Measurements from ENCODE around the gene CELSR2. TPM values are rescaled to one million over a fixed set of nuclear protein-coding genes. Genes with fewer than 3 reads are reported as not detected.

Gene CELSR2
- total RNA-seq, 1 donor: 0.36 TPM

GRCh38 chr1:109290137-109290536, 40.8 kb downstream of the CELSR2 start:
- DNase-seq (ENCODE audit: low read depth): no peak
- no peak overlapping the region for H3K4me3 ChIP-seq (ENCODE audit: low read depth, low read length)
- TF ChIP-seq CTCF (IDR thresholded peaks at IDR 0.05; ENCODE audit: insufficient read depth, low read length): no peak

GRCh38 chr1:109290998-109291397, 41.7 kb downstream of the CELSR2 start:
- no peak for TF ChIP-seq CTCF (IDR thresholded peaks at IDR 0.05; ENCODE audit: insufficient read depth, low read length)

GRCh38 chr1:109292364-109292763, 43.0 kb downstream of the CELSR2 start:
- DNase-seq (ENCODE audit: low read depth): no peak
- no peak overlapping the region for H3K4me3 ChIP-seq (ENCODE audit: low read depth, low read length)
- no peak for TF ChIP-seq CTCF (IDR thresholded peaks at IDR 0.05; ENCODE audit: insufficient read depth, low read length)

More at GRCh38 chr1:109290998-109291397, 41.7 kb downstream of the CELSR2 start:
- H3K4me3 ChIP-seq (ENCODE audit: low read depth, low read length): no peak overlapping the region
- no peak for DNase-seq (ENCODE audit: low read depth)

- DNase-seq (ENCODE audit: low read depth): no peak
- TF ChIP-seq CTCF (IDR thresholded peaks at IDR 0.05; ENCODE audit: insufficient read depth, low read length): no peak
- no peak overlapping the region for H3K4me3 ChIP-seq (ENCODE audit: low read depth, low read length)
These were observed 43.7 kb downstream of the CELSR2 start for GRCh38 chr1:109293026-109293425.

GRCh38 chr1:109294481-109294880, 45.1 kb downstream of the CELSR2 start:
- DNase-seq (ENCODE audit: low read depth): no peak
- TF ChIP-seq CTCF (IDR thresholded peaks at IDR 0.05; ENCODE audit: insufficient read depth, low read length): no peak

GRCh38 chr1:109295712-109296415, 46.5 kb downstream of the CELSR2 start:
- H3K4me3 ChIP-seq (ENCODE audit: low read depth, low read length): no peak overlapping the region
- no peak for DNase-seq (ENCODE audit: low read depth)
- no peak for TF ChIP-seq CTCF (IDR thresholded peaks at IDR 0.05; ENCODE audit: insufficient read depth, low read length)

More at GRCh38 chr1:109294481-109294880, 45.1 kb downstream of the CELSR2 start:
- no peak overlapping the region for H3K4me3 ChIP-seq (ENCODE audit: low read depth, low read length)

- TF ChIP-seq CTCF (IDR thresholded peaks at IDR 0.05; ENCODE audit: insufficient read depth, low read length): no peak
- no peak for DNase-seq (ENCODE audit: low read depth)
These were observed 47.4 kb downstream of the CELSR2 start for GRCh38 chr1:109296782-109297181.

More at GRCh38 chr1:109296782-109297181, 47.4 kb downstream of the CELSR2 start:
- no peak overlapping the region for H3K4me3 ChIP-seq (ENCODE audit: low read depth, low read length)

Data from fibroblast of the aortic adventitia (primary cell).